MM.1S (cell line): ENCODE results near the gene FDX1.

Source experiments
- DNase-seq: peaks from one replicate; pipeline ENCODE4 v3.0.0-alpha.2; 2015
- H2AFZ ChIP-seq: fragments of 300-600 bp; sonication (generic); 2 replicates; pipeline ENCODE4 v1.6.0; 2016; ENCODE audit warnings: antibody characterized with exemption, low read length
- H3F3A ChIP-seq: fragments of 300-600 bp; sonication (generic); 2 replicates; pipeline ENCODE4 v1.6.1; 2016; ENCODE audit warnings: mild to moderate bottlenecking, antibody characterized with exemption, low read length, moderate library complexity, mixed read lengths; ENCODE audit not compliant: insufficient read depth
- H3K27ac ChIP-seq: fragments of 300-600 bp; sonication (generic); 2 replicates; pipeline ENCODE4 v1.5.1; 2016; ENCODE audit warnings: mild to moderate bottlenecking, low read length
- H3K27me3 ChIP-seq: fragments of 300-600 bp; sonication (generic); replicated peaks from 2 replicates; pipeline ENCODE4 v1.6.0; 2016; ENCODE audit warnings: low read length; ENCODE audit not compliant: insufficient read depth
- H3K36me3 ChIP-seq: fragments of 300-600 bp; sonication (generic); replicated peaks from 2 replicates; pipeline ENCODE4 v1.6.1; 2016; ENCODE audit warnings: mild to moderate bottlenecking, low read length, mixed read lengths; ENCODE audit not compliant: insufficient read depth
- H3K4me1 ChIP-seq: fragments of 300-600 bp; sonication (generic); 2 replicates; pipeline ENCODE4 v1.6.1; 2016; ENCODE audit warnings: low read length, mixed read lengths
- H3K4me2 ChIP-seq: fragments of 300-600 bp; sonication (generic); 2 replicates; pipeline ENCODE4 v1.6.0; 2016; ENCODE audit warnings: low read depth, low read length
- H3K4me3 ChIP-seq: fragments of 300-600 bp; sonication (generic); 2 replicates; pipeline ENCODE4 v1.5.1; 2016; ENCODE audit warnings: low read length, mixed read lengths
- H3K79me2 ChIP-seq: fragments of 300-600 bp; sonication (generic); 2 replicates; pipeline ENCODE4 v1.6.1; 2016; ENCODE audit warnings: mixed run types, low read length, mixed read lengths
- H3K9ac ChIP-seq: fragments of 300-600 bp; sonication (generic); 2 replicates; pipeline ENCODE4 v1.6.1; 2016; ENCODE audit warnings: low read length, mixed read lengths
- H3K9me2 ChIP-seq: fragments of 300-600 bp; sonication (generic); replicated peaks from 2 replicates; pipeline ENCODE4 v1.6.1; 2016; ENCODE audit warnings: mild to moderate bottlenecking, low read length, mixed read lengths; ENCODE audit not compliant: insufficient read depth
- H3K9me3 ChIP-seq: fragments of 300-600 bp; sonication (generic); replicated peaks from 2 replicates; pipeline ENCODE4 v1.6.1; 2016; ENCODE audit warnings: mild to moderate bottlenecking, low read length, mixed read lengths; ENCODE audit not compliant: insufficient read depth
- H4K20me1 ChIP-seq: fragments of 300-600 bp; sonication (generic); 2 replicates; pipeline ENCODE4 v1.6.1; 2016; ENCODE audit warnings: mild to moderate bottlenecking, low read length, moderate library complexity, mixed read lengths; ENCODE audit not compliant: insufficient read depth
- CTCF ChIP-seq: fragments of 300-600 bp; sonication (generic); IDR thresholded peaks from 2 replicates; pipeline ENCODE4 v1.5.1; 2016; ENCODE audit warnings: antibody characterized with exemption, low read length, mixed read lengths
- EZH2 ChIP-seq: fragments of 300-600 bp; sonication (generic); optimal IDR thresholded peaks from 2 replicates; pipeline ENCODE3; 2017; ENCODE audit warnings: low read depth, mild to moderate bottlenecking, antibody characterized with exemption, low read length, mixed read lengths
- EZH2phosphoT487 ChIP-seq: fragments of 300-600 bp; sonication (generic); IDR thresholded peaks from 2 replicates; pipeline ENCODE4 v1.6.1; 2018; ENCODE audit warnings: antibody characterized with exemption, low read length

FDX1 gene

DNA sequence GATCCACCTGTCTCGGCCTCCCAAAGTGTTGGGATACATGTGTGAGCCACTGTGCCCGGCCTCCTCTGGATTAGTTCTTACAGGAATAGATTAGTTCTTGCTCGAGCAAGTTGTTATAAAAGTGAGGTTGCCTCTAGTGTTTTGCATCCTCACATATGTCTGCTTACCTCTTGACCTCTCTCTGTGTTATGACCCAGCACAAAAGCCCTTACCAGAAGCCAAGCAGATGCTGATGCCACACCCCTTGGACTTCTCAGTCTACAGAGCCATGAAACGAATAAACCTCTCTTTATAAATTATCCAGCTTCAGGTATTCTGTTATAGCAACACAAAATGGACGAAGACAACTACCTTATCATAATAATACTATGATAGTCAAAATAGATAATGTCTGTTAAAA lies 22.4 kb upstream of the FDX1 start:
- no peak overlapping the region for H3K9ac ChIP-seq
- H3K27ac ChIP-seq, result no peak overlapping the region
- no peaks in the 10 kb centered on the region for H3K36me3 ChIP-seq
- H3K4me1 ChIP-seq, result no peaks in the 10 kb centered on the region
- no peak overlapping the region for H2AFZ ChIP-seq
- H3K79me2 ChIP-seq, result no peaks in the 10 kb centered on the region
- H4K20me1 ChIP-seq, result no peaks in the 10 kb centered on the region
- no peaks in the 10 kb centered on the region for H3F3A ChIP-seq
- no peak overlapping the region for H3K4me3 ChIP-seq
- TF ChIP-seq EZH2 (no peak), CTCF (no peak), EZH2phosphoT487 (no peak)
- H3K9me3 ChIP-seq, result no peaks in the 10 kb centered on the region
- DNase-seq, result no peak
- no peaks in the 10 kb centered on the region for H3K27me3 ChIP-seq
- H3K4me2 ChIP-seq, result no peak overlapping the region
- no peaks in the 10 kb centered on the region for H3K9me2 ChIP-seq

- no peak for DNase-seq
- Histone ChIP-seq H3K27ac (no peak overlapping the region), H4K20me1 (no peaks in the 10 kb centered on the region), H3K9me3 (no peaks in the 10 kb centered on the region), H3F3A (no peaks in the 10 kb centered on the region), H3K4me3 (no peak overlapping the region), H3K9me2 (no peaks in the 10 kb centered on the region), H3K9ac (no peak overlapping the region), H3K79me2 (no peaks in the 10 kb centered on the region), H3K4me2 (no peak overlapping the region), H3K36me3 (no peaks in the 10 kb centered on the region), H2AFZ (no peak overlapping the region), H3K27me3 (no peaks in the 10 kb centered on the region), H3K4me1 (no peaks in the 10 kb centered on the region)
- TF ChIP-seq EZH2, result no peak
- TF ChIP-seq CTCF, result no peak
Measured at GRCh38 chr11:110409174-110409573, 20.6 kb upstream of the FDX1 start.

DNA sequence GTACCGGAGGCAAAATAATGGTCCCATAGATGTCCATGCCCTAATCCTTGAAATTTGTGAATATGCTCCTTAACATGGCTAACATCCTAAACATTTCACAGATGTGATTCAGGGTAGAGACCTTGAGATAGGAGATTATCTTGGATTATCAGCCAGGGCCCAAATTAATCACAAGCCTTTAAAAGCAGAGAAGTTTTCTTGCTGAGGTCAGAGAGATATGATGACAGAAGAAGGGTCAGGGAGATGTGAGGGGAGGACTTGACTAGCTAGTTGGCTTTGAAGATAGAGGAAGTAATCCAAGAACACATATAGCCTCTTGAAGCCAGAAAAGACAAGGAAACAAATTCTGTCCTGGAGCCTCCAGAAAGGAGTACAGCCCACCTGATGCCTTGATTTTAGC lies 19.1 kb upstream of the FDX1 start:
- no peak overlapping the region for H3K9ac ChIP-seq
- no peak overlapping the region for H3K27ac ChIP-seq
- no peak for DNase-seq

More for the DNA sequence above, 19.1 kb upstream of the FDX1 start:
- H4K20me1 ChIP-seq, result no peaks in the 10 kb centered on the region
- no peaks in the 10 kb centered on the region for H3F3A ChIP-seq
- H3K9me3 ChIP-seq, result no peaks in the 10 kb centered on the region
- H3K36me3 ChIP-seq, result no peaks in the 10 kb centered on the region
- no peaks in the 10 kb centered on the region for H3K4me1 ChIP-seq
- no peaks in the 10 kb centered on the region for H3K9me2 ChIP-seq
- no peak for TF ChIP-seq EZH2
- no peak for TF ChIP-seq CTCF
- TF ChIP-seq EZH2phosphoT487, result no peak
- H3K4me3 ChIP-seq, result no peak overlapping the region
- H3K79me2 ChIP-seq, result no peaks in the 10 kb centered on the region
- H3K27me3 ChIP-seq, result no peaks in the 10 kb centered on the region
- no peak overlapping the region for H3K4me2 ChIP-seq
- H2AFZ ChIP-seq, result no peak overlapping the region
